ENCODE results near the gene ZNF688. TPM values are rescaled to one million over a fixed set of nuclear protein-coding genes. Genes with fewer than 3 reads are reported as not detected.

Gene ZNF688
- total and polyA plus RNA-seq, 9 of the 15 experiments (the other 6 are each of a cell fraction or from before 2014, with no cell fraction given), result 0.48 to 12.9 (median 4.5) TPM

DNA sequence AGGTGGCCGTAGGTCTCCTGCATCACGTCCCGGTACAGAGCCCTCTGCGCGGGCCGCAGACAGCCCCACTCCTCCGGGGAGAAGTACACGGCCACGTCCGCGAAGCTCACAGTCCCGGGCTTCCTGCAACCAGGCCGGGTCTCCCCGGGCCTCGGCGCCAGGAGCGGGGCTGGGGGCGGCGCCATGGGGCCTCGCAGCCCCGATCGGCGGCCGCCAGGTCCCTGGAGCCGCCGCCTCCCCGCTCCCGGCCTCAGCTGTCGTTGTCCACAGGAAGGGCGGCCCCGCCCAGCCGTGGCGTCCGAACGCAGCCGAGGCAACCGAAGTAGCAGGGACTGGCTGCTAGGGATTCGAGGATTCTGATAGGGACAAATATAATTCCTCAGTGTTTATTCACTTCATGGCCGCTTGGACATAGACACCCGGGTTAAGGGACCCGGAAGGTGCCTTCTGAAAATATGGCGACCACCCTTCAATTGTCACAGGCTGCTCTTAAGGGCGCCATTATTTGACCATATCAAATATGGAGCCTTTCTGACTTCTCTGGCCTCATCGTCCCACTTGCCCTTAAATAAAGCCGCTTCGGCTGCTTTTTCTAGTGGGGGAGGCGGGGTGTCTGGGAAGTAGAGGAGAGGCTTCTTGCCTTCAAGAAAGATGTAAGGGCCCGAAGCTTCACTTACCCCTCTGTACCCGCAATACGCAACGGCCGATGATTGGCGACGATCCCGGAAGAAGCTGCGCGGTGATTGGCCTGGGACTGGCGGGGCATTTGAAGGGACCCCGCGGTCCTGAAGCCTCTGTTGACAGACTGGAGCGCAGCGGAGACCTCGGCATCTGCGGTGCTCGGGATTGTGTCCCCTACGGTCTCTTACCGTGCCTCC is at the start of gene ZNF688 (continued):
- TF ChIP-seq, protein P1, sequence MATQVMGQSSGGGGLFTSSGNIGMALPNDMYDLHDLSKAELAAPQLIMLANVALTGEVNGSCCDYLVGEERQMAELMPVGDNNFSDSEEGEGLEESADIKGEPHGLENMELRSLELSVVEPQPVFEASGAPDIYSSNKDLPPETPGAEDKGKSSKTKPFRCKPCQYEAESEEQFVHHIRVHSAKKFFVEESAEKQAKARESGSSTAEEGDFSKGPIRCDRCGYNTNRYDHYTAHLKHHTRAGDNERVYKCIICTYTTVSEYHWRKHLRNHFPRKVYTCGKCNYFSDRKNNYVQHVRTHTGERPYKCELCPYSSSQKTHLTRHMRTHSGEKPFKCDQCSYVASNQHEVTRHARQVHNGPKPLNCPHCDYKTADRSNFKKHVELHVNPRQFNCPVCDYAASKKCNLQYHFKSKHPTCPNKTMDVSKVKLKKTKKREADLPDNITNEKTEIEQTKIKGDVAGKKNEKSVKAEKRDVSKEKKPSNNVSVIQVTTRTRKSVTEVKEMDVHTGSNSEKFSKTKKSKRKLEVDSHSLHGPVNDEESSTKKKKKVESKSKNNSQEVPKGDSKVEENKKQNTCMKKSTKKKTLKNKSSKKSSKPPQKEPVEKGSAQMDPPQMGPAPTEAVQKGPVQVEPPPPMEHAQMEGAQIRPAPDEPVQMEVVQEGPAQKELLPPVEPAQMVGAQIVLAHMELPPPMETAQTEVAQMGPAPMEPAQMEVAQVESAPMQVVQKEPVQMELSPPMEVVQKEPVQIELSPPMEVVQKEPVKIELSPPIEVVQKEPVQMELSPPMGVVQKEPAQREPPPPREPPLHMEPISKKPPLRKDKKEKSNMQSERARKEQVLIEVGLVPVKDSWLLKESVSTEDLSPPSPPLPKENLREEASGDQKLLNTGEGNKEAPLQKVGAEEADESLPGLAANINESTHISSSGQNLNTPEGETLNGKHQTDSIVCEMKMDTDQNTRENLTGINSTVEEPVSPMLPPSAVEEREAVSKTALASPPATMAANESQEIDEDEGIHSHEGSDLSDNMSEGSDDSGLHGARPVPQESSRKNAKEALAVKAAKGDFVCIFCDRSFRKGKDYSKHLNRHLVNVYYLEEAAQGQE (IDR thresholded peaks at IDR 0.05; ENCODE audit: borderline replicate concordance), result no peak
- TF ChIP-seq, protein P1 (CRISPR knock-in tag; IDR thresholded peaks at IDR 0.05; ENCODE audit: low read depth), result peak; percentile 75; the same call in 1 of the 2 replicates
- TF ChIP-seq ZNF41 (CRISPR knock-in tag; conservative IDR thresholded peaks at IDR 0.05) (no peak), ZC3H8 (IDR thresholded peaks at IDR 0.05) (no peak), TBP (optimal IDR thresholded peaks at IDR 0.05; ENCODE audit: low read depth, low read length) (peak; percentile 83), ZNF121 (CRISPR knock-in tag; conservative IDR thresholded peaks at IDR 0.05) (no peak), RBFOX2 (IDR thresholded peaks at IDR 0.05; ENCODE audit: low read depth, low read length) (peak; percentile 84), ZNF431 (CRISPR knock-in tag; IDR thresholded peaks at IDR 0.05) (no peak), ESRRA (IDR thresholded peaks at IDR 0.05; ENCODE audit: borderline replicate concordance, low read depth) (peak; percentile 46; the same call in 1 of the 2 replicates), TCF7 (IDR thresholded peaks at IDR 0.05; ENCODE audit: borderline replicate concordance) (0 out of 2 replicates have a peak, but pooled peaks have one; percentile 66), MYBL2 (IDR thresholded peaks at IDR 0.05; ENCODE audit: low read depth) (peak; percentile 77), MYBL2 (CRISPR knock-in tag; IDR thresholded peaks at IDR 0.05; ENCODE audit: borderline replicate concordance) (no peak)
- TF ChIP-seq, protein P2, sequence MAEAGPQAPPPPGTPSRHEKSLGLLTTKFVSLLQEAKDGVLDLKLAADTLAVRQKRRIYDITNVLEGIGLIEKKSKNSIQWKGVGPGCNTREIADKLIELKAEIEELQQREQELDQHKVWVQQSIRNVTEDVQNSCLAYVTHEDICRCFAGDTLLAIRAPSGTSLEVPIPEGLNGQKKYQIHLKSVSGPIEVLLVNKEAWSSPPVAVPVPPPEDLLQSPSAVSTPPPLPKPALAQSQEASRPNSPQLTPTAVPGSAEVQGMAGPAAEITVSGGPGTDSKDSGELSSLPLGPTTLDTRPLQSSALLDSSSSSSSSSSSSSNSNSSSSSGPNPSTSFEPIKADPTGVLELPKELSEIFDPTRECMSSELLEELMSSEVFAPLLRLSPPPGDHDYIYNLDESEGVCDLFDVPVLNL (CRISPR knock-in tag; IDR thresholded peaks at IDR 0.05; ENCODE audit: low read depth), result peak; percentile 98
- TF ChIP-seq, protein P3, sequence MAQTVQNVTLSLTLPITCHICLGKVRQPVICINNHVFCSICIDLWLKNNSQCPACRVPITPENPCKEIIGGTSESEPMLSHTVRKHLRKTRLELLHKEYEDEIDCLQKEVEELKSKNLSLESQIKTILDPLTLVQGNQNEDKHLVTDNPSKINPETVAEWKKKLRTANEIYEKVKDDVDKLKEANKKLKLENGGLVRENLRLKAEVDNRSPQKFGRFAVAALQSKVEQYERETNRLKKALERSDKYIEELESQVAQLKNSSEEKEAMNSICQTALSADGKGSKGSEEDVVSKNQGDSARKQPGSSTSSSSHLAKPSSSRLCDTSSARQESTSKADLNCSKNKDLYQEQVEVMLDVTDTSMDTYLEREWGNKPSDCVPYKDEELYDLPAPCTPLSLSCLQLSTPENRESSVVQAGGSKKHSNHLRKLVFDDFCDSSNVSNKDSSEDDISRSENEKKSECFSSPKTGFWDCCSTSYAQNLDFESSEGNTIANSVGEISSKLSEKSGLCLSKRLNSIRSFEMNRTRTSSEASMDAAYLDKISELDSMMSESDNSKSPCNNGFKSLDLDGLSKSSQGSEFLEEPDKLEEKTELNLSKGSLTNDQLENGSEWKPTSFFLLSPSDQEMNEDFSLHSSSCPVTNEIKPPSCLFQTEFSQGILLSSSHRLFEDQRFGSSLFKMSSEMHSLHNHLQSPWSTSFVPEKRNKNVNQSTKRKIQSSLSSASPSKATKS (CRISPR knock-in tag; IDR thresholded peaks at IDR 0.05), result 0 out of 2 replicates have a peak, but pooled peaks have one; percentile 58
